ENCODE data around the gene HCLS1. TPM values are rescaled to one million over a fixed set of nuclear protein-coding genes. Genes with fewer than 3 reads are reported as not detected.

The HCLS1 gene
- total RNA-seq, 3 donors from 2014 or later (not counting 1 experiment from before 2014, with no cell fraction given) = 331 to 356 (median 336) TPM

- no peaks in the 10 kb centered on the region for H3K9me3 ChIP-seq (ENCODE audit: control insufficient read depth, insufficient read depth, low read length)
- Mint-ChIP-seq H3K27me3 (ENCODE audit: low read depth in 2 of 2) (no peaks in the 10 kb centered on the region), H3K4me3 (no peak overlapping the region), H3K36me3 (peaks cover 36% of the 10 kb centered on the region), H3K9me3 (peaks cover 0 to 11% of the 10 kb centered on the region in 2 donors), H3K4me1 (no peaks in the 10 kb centered on the region), H3K27ac (no peak overlapping the region)
- no peak overlapping the region for H3K4me3 ChIP-seq (ENCODE audit: low read length)
- TF ChIP-seq CTCF (IDR thresholded peaks at IDR 0.05) = no peak
- no peaks in the 10 kb centered on the region for H3K27me3 ChIP-seq (ENCODE audit: control insufficient read depth, insufficient read depth, low read length)
- ATAC-seq (no peak), DNase-seq (no peak)
- no peaks in the 10 kb centered on the region for H3K4me1 ChIP-seq (ENCODE audit: control insufficient read depth, insufficient read depth, low read length)
- WGBS (ENCODE audit: insufficient coverage) = 100% methylated on average over 1 of the region's 1 CpG
- peaks cover 43% of the 10 kb centered on the region for H3K36me3 ChIP-seq (ENCODE audit: control insufficient read depth, insufficient read depth, low read length)
- intact Hi-C loops (cut with micrococcal nuclease) = no loop called here
- H3K27ac ChIP-seq (ENCODE audit: low read length) = no peak overlapping the region
These were observed 21.1 kb upstream of the HCLS1 start for GRCh38 chr3:121681792-121682191.

- Mint-ChIP-seq H3K4me3 (no peak overlapping the region), H3K9me3 (no peaks in the 10 kb centered on the region), H3K27me3 (ENCODE audit: low read depth in 2 of 2) (no peaks in the 10 kb centered on the region), H3K4me1 (no peaks in the 10 kb centered on the region), H3K27ac (no peak overlapping the region), H3K36me3 (peaks cover 52% of the 10 kb centered on the region)
- no peak overlapping the region for H3K4me3 ChIP-seq (ENCODE audit: low read length)
- no peaks in the 10 kb centered on the region for H3K4me1 ChIP-seq (ENCODE audit: control insufficient read depth, insufficient read depth, low read length)
- no peak for TF ChIP-seq CTCF (IDR thresholded peaks at IDR 0.05)
- intact Hi-C loops (cut with micrococcal nuclease) = no loop called here
- DNase-seq (no peak), ATAC-seq (no peak)
- no peak overlapping the region for H3K27ac ChIP-seq (ENCODE audit: low read length)
- H3K27me3 ChIP-seq (ENCODE audit: control insufficient read depth, insufficient read depth, low read length) = no peaks in the 10 kb centered on the region
- WGBS (ENCODE audit: insufficient coverage) = 100% methylated on average over 1 of the region's 2 CpGs
- H3K9me3 ChIP-seq (ENCODE audit: control insufficient read depth, insufficient read depth, low read length) = no peaks in the 10 kb centered on the region
- peaks cover 70% of the 10 kb centered on the region for H3K36me3 ChIP-seq (ENCODE audit: control insufficient read depth, insufficient read depth, low read length)
These were observed 16.4 kb upstream of the HCLS1 start for GRCh38 chr3:121677141-121677540.

GRCh38 chr3:121670676-121671075, 10.0 kb upstream of the HCLS1 start:
- H3K4me3 ChIP-seq (ENCODE audit: low read length) = no peak overlapping the region
- Mint-ChIP-seq H3K36me3 (peaks cover 37% of the 10 kb centered on the region), H3K9me3 (no peaks in the 10 kb centered on the region), H3K27ac (no peak overlapping the region), H3K27me3 (ENCODE audit: low read depth in 2 of 2) (no peaks in the 10 kb centered on the region), H3K4me1 (no peaks in the 10 kb centered on the region), H3K4me3 (no peak overlapping the region)
- H3K27me3 ChIP-seq (ENCODE audit: control insufficient read depth, insufficient read depth, low read length) = no peaks in the 10 kb centered on the region
- TF ChIP-seq CTCF (IDR thresholded peaks at IDR 0.05) = no peak
- DNase-seq (no peak), ATAC-seq (no peak)
- H3K27ac ChIP-seq (ENCODE audit: low read length) = no peak overlapping the region
- H3K4me1 ChIP-seq (ENCODE audit: control insufficient read depth, insufficient read depth, low read length) = no peaks in the 10 kb centered on the region
- no peaks in the 10 kb centered on the region for H3K9me3 ChIP-seq (ENCODE audit: control insufficient read depth, insufficient read depth, low read length)
- intact Hi-C loops (cut with micrococcal nuclease) = no loop called here
- peaks cover 67% of the 10 kb centered on the region for H3K36me3 ChIP-seq (ENCODE audit: control insufficient read depth, insufficient read depth, low read length)

- Mint-ChIP-seq H3K4me1 (no peaks in the 10 kb centered on the region), H3K36me3 (peaks cover 31% of the 10 kb centered on the region), H3K27ac (no peak overlapping the region), H3K27me3 (ENCODE audit: low read depth in 2 of 2) (no peaks in the 10 kb centered on the region), H3K9me3 (no peaks in the 10 kb centered on the region), H3K4me3 (no peak overlapping the region)
- no peak for DNase-seq
- no peak overlapping the region for H3K4me3 ChIP-seq (ENCODE audit: low read length)
- H3K9me3 ChIP-seq (ENCODE audit: control insufficient read depth, insufficient read depth, low read length) = no peaks in the 10 kb centered on the region
- peaks cover 66% of the 10 kb centered on the region for H3K36me3 ChIP-seq (ENCODE audit: control insufficient read depth, insufficient read depth, low read length)
- H3K4me1 ChIP-seq (ENCODE audit: control insufficient read depth, insufficient read depth, low read length) = no peaks in the 10 kb centered on the region
- WGBS (ENCODE audit: insufficient coverage) = 94% methylated on average over 4 of the region's 4 CpGs
- ATAC-seq = no peak
- TF ChIP-seq CTCF (IDR thresholded peaks at IDR 0.05) = no peak
- H3K27me3 ChIP-seq (ENCODE audit: control insufficient read depth, insufficient read depth, low read length) = no peaks in the 10 kb centered on the region
- intact Hi-C loops (cut with micrococcal nuclease) = no loop called here
- no peak overlapping the region for H3K27ac ChIP-seq (ENCODE audit: low read length)
These were observed 6.6 kb upstream of the HCLS1 start for GRCh38 chr3:121667333-121667732.
